MM.1S (cell line): ENCODE data around the gene CSNK1D.

Experiments
- CTCF ChIP-seq: fragments of 300-600 bp; sonication (generic); IDR thresholded peaks from 2 replicates; pipeline ENCODE4 v1.5.1; 2016; ENCODE audit warnings: antibody characterized with exemption, low read length, mixed read lengths
- EZH2 ChIP-seq: fragments of 300-600 bp; sonication (generic); optimal IDR thresholded peaks from 2 replicates; pipeline ENCODE3; 2017; ENCODE audit warnings: low read depth, mild to moderate bottlenecking, antibody characterized with exemption, low read length, mixed read lengths
- EZH2phosphoT487 ChIP-seq: fragments of 300-600 bp; sonication (generic); IDR thresholded peaks from 2 replicates; pipeline ENCODE4 v1.6.1; 2018; ENCODE audit warnings: antibody characterized with exemption, low read length

DNA sequence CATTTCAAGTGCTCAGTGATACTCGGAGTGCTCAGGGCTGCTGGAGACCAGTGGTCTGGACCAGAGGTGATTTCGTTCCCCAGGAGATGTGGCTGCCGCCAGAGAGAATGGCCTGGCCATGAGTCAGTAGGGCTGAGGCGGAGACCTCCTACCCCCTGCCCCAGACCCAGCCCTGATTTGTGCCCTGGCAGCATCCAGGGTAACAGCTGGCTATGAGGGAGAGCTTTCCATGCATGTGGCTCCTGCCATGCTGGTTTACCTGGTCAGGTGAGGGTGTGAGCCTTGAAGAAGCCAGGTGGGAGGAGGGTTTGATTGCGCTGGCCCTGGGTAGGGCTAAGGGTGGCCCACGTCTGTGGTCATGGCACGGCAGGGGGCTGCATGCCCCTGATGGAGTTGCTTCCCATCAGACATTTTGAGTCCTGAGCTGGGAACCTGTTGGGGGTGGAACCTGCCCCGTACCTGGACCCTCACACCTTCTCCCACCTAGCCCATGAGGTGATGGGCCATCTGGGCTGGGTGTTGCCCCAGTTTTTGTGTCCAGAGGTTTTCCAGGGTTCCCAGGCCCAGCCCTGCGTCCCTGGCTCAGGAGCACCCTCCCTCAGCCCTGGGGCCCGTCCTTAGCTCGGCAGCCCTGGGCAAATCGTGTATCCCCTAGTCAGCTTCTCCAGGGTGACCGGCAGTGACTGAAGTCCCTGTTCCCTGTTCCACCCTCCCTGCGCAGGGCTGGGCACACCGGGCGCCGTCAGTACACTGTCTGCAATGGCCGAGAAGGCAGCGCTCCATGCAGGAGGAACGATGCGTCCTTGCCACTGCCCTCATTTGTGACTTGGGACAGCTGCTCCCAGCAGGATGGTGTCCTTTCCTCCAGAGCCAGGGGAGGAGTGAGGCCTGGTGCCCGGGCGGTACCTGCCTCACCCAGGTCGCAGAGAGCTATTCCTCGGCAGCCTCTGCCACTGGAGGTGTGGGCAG lies 9.0 kb upstream of the CSNK1D start:
- no peak for TF ChIP-seq CTCF
- TF ChIP-seq EZH2: no peak
- TF ChIP-seq EZH2phosphoT487: no peak
